GM19238 (cell line): Measurements from ENCODE around the gene RNF227.

Experiments
- DNase-seq: peaks from one replicate; pipeline ENCODE4 v3.0.0; 2011; ENCODE audit warnings: low spot score; ENCODE audit not compliant: insufficient read length

The RNF227 gene

DNA sequence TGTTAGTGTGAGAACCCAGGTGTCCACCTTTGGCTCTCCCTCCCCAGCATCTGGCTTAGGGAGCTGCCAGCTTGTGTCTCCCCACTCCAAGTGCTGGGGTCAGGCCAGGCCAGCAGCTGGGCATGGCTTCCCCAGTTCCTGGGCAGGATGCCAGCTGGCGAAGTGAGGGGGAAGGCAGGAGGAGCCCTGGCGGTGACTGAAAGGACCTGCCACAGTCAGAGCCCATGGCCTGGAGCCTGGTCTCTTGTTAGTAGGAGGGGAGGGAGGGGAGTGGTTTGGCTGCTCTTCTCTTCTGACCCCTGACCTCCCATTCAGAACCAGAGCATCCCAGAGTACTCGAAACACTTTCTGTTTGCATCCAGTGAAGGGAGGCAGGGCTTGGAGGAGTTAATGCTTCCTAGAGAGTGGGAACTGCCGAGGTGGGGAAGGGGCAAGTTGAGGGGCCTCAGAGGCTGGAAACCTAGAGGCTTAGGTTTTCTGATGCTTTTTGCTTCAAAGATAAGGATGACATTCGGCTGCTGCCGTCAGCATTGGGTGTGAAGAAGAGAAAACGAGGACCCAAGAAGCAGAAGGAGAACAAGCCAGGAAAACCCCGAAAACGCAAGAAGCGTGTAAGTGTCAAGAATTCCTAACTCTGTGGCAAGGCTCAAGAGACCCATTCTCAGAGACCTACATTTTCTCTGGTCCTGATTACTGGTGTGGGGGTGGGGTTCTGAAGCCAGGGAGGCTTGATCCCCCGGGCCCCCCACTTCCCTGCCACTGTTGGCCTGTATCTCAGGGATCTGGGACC lies 26.7 kb downstream of the RNF227 start:
- DNase-seq = no peak

DNA sequence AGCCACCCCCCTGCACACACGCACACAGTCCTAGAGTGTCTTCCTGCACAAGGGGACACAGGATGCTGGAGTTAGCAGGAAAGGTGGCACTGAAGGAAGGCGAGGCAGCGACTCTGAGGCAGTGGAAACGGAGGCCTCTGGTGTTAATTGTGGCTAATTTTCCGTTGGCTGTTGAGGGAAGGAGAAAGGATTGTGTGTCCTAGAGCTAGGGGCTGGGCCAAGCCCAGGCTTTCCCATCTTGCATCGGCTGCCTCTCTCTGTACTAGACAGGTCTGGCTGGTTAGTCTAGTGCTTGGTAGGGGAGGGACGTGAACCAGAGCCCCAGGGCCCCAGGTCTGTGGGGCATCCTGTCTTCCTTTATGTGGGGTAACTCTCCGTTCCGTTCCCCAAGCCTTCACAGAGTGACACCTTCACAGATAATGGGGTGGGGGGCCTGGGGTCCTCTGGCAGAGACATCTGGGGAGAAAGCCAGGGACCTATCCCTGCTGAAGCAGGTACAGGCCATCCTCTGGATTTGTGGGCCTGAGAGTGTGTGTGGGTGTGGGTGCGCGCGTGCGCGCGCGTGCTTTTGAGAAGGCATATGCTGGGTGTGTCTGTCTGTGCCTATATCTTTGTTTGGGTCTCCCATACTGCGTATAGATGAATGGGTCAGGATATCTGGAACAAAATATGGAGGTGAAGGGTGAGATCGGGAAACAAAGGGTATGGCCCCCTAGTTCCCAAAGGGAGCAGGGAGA lies 27.7 kb downstream of the RNF227 start, which contains the start of gene CHD3:
CHD3 (plus strand) TSS at position 606 of the 737 bp plus-strand sequence. CDS start 212 bp downstream, outside the sequence.
- DNase-seq = no peak

DNA sequence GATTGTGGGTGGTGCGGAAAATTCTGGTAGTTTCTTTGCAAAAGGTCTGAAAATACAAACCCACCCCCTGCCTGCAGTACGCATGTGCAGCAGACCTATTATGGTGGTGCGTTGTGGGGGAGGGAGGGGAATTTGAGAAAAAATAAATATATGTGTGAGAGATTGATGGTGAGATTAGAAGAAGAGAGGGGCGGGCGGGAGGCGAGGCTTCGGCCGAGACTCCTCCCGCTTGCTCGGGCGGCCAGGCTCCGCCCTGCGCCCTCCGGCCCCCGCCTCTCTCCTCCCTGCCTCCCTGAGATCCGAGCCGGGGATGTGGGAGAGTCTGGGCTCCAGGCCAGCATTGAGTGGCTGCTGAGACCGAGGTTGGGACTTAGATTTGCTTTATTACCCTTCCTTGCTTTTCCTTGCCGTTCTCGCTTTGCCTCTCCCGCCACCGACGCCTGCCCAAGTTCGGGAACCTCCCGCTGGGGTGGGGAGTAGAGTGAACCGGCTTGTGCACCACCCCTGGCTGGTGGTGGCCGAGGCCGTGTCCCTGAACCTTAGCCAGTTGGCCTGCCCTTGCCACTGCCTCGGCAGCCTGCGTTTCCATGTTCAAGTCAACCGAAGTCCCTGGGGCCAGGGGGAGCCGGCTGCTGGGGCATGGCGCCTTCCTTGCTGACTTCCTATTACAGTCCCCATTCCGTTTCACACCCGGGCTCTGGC lies 28.5 kb downstream of the RNF227 start:
- peak; percentile 68 for DNase-seq

DNA sequence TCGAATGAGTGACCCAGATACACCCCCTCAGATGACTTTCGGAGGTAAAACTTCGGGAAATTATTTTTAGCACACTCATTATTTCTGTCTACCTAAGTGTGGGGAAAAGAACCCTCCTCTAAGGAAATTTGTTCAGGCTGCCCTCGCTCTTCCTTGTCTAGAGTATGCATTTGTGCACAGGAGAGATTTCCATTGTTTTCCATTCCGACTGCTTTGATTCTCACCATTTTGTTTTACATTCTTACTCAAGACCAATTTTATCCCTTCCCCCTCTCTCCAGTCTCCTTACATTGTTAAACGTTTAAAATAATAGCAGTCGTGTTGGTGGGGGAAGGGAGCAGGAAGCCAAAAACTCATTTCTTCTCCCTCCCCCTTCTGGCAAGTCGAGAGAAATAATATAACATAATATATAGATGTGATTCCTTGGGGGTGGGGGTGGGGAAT lies 29.0 kb downstream of the RNF227 start:
- no peak for DNase-seq

DNA sequence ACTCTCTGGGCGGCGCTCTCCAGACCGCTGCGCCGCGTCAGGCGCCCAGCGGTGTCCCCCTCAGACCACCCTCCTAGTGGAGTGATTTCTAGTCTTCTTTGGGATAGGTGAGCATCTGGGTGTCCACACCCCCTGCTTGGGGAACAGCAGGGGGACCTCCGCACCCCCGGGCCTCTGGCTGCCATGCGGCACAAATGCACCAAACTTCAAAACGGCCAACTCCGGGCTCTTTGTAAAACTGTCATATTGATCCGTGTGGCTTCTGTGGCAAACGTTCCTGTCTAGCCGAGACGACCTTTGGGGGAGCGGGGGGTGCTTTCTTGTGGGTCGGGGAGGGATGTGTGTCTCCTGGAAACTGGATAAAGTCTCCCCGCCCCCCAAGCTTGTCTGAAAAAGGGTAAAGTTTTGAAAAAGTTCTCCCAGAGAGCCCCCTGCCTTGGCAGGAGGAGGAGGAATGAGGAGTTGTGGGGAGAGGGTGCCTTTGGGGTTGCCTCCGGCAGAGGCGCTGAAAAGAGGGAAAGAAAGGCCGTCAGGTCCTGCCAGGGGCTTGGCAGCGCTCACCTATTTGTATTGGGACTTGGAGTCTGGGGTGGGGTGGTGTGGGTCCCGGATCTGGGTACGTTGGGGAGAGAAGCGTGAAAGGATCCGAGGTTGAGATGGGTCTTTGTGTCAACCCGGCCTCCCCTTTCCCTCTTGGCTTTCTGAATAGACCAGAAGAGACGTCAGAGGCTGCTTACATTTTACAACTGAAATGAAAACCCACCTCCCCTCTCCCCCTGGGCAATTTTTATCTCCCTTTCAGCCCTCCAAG lies 29.7 kb downstream of the RNF227 start:
- DNase-seq = peak; percentile 33

DNA sequence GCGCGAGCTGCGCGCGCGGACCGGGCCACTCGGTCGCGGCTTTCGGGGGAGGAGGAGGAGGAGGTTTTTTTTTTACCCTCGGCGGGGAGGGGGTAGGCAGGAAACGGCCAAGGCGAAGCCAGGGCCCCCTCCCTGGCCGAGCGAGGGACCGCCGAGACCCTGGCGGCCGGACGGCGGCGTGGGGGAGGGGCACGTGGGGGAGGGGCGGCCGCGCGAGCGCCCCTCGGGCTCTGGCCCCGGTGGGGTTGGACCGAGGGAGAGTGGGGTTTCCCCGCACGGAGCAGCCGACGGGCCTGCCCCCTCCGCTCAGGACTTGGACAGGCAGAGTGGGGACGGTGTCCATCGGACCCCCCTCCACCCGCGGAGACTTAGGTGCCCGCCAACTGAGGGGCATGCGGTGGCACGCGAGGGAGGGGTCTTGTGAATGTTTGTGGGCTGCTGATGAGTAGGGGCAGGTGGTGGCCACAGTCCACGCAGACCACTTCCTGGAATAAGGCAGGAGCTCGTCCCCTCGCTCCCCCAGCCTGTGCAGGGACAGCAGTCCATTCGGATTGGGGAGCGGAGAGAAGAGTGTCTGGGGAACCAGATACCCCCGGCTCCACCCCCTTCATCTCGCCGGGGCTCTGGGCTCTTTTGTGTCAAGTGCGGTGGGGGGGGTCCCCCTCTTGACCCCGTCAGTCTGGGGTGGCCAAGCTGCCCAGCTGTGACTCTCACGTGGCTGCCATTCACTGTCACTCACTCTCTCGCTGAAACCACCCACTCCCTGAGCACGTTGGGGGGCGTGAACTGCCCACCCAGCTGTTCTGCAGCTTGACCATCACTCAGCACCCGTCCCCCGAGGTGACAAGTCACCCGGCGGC lies 30.5 kb downstream of the RNF227 start:
- peak; percentile 65 for DNase-seq

DNA sequence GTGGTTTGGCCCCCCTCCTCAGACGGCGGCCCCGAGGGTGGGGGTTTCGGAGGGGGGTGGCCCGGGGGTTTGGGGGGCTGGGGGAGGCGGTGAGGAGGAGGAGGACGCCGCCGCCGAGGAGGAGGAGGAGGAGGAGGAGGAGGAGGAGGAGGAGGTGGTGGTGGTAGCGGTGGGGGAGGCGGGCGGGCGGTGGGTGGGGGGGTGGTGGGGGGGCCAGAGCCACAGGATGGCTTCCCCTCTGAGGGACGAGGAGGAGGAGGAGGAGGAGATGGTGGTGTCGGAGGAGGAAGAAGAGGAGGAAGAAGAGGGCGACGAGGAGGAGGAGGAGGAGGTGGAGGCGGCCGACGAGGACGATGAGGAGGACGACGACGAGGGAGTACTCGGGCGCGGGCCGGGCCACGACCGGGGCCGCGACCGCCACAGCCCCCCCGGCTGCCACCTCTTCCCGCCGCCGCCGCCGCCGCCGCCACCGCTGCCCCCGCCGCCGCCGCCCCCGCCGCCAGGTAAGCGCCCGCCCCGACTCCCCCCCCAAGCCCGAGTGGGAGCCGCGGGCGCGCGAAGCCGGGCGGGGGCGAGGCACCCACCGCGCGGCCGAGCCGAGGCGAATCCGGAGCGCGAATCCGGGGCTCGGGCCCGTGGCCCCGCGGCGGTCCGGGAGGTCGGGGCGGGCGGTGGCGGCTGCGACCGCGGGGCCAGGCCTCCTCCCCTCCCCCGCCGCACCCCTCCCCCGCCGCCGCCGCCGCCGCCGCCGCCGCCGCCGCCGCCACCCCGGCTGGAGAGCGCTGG lies 31.3 kb downstream of the RNF227 start:
- no peak for DNase-seq

DNA sequence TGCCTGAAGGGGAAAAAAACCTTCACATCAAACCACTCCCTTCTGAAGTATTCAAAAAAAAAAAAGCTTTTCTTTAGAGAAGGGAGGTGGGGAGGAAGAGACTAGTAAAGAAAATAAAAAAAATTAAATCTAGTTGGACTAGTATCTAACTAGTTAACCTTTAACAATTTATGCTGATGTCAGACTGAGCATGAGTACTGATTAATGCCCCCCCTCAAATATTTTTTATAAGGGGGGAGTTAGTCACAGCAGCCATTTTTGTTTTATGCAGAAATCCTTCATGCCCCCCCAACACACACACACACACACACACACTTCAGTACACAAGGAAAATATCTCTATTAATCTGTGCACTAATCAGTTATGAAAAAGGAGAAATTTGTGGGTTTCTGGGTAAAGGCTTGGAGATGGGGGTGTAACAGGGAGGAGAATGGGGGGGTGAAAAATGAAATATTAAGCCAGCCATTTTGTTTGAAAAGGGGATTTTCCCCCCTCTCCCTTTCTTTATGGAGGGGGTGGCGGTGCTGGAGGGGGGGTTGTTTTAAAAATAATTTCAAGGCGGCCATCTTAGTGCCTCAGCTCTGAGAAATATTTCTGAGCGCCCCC lies 32.2 kb downstream of the RNF227 start:
- no peak for DNase-seq

DNA sequence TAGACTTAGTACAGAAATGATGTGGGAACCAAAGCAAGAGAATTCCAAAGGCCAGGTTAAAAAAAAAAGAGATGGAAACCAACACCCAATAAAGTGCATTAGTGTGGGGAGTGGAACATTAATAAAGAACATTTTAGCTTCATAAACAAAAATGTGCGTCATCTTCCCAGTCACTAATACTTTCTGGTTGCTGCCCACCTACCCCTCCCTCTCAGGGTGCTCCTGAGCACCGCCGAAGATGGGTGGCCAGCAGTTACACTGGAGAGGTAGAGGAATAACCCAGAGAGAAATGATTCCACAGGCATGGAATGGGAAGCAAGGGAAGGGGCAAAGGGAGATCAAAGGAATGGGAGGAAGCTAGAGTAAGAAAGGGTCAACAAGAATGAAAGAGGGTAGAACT lies 33.5 kb downstream of the RNF227 start:
- DNase-seq = no peak

DNA sequence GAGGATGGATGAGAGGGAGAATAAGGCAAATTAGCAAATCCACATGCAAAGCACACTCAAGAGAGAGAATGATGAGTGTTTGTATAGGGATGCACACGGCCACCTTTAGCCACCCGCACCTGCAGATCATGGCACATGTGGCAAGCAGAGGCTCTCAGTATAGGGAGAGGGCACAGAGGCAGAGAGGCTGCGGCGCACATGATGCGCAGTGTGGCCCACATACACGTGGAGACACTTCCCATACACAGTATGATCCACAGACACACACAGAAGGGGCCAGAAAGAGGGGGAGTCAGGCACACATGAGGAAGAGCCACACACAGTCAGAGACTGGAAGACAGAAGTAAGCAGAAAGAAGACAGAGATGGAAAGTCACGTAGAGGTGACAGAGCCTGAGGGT lies 34.0 kb downstream of the RNF227 start:
- no peak for DNase-seq

DNA sequence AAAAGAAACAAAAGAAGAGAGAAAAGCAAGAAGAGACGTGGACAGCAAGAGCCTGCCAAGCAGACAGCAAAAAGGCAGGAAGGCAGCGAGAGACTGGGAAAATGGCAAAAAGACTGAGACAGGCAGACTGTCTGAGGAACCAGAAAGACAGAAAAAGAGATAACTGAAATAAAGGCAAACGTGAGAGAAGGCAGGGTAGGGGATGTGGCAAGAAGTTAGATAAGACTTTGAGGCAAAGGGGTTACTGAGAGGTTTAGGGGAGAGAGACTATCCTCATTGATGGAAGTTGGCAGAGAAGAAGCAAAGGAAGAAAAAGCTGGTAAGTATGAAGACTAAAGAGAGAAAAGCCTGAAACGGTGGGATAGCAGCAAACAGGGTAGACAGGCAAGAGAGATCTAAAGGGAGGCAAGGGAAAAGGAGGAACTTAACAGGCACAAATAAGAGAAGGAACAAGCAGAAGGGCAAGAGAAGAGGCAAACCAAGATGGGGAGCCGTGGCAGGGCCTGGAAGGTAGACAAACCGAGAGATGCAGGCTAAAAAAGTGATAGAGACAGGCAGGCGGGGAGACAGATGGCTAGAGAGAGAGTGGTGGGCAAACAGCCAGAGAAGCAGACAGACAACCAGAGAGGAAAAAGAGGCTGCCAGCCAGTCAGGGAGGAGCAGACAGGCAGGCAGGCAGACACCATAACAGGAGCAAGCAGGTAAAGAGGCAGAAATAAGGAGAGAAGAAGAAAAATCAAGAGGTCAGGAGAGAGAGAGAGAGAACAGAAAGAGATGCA lies 34.6 kb downstream of the RNF227 start:
- no peak for DNase-seq

DNA sequence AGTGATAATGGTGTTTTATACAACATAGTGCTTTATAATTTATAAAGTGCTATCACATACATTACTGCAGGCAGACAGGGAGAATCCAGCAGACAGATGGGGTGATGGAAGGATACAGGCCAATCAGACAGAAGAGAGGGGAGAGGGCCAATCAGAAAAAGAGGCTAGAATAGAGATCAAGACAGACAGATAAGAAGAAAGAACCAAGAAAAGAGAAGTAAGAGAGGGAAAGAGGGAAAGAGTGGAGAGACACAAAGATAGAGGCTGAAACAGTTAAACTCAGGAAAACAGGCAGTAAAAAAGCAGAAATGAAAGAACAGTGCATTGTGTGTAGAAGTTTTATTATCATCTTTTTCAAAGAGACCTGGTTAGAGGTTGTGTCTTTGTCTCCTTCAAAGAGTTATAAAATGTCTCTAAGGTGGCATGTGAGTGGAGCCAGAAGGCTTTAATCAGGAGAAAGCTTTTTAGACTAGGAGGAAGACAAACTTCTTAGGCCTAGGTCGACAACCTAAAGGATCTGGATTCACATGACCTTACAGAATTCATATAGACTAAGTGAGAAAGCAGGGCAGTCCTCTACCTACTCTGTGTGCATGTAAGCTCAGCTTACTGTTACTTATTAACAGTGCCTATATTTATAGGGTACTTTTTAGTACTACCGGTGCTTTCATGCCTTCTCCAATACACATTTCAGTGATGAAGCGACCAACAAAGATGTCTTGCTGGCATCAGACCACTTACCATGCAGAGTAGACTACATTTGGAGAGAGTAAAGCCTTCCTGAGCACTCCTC lies 35.8 kb downstream of the RNF227 start:
- no peak for DNase-seq

DNA sequence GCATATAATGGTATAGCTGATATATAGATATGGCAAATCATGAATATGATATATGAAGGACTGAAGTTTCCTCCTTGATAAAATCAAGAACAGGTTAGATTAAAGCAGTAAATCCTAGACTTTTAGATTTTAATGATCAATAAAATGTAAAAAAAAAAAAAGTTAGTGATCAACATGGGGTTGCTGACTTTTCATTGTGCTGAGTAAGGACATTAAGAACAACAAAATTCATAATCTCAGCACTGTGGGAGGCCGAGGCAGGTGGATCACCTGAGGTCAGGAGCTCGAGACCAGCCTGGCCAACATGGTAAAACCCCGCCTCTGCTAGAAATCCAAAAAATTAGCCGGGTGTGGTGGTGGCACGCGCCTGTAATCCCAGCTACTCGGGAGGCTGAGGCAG lies 37.9 kb downstream of the RNF227 start:
- DNase-seq = no peak

DNA sequence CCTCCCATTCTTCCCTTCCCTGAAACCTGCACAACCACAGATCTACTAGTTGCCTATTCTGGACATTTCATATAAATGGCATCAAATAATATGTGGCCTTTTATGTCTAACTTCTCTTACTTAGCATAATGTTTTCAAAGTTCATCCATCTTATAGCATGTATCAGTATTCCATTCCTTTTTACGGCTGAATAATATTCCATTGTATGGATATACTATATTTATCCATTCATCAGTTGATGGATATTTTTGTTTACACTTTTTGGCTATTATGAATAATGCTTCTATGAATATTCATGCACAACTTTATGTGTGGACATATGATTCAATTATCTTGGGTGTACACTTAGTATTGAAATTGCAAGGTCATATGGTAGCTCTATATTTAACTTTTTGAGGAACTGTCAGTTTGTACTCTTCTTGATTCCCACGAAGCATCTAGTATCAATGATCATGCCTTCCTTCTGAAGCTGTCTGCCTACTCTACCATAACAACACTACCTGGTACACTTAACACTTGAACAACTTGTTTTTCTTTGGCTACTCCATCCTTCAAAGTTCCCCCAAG lies 40.2 kb downstream of the RNF227 start:
- no peak for DNase-seq

DNA sequence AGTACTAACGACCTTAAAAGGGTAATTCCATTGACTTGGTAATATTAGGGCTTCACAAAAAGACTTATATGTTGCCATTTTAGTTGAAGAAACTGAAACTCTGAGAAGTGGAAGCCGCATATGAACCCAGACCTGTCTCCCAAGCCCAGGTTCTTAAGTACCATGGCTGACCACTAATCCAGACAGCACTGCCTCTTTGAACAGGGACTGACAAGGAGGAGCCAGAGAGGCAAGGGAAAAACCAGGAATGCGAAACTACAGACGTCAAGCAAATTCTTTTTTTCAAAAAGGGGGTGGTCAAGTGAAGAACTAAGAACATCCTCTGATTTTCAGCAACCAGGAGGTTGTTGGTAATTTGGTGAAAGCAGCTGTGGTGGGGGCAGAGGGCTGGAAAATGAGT lies 43.0 kb downstream of the RNF227 start:
- no peak for DNase-seq

DNA sequence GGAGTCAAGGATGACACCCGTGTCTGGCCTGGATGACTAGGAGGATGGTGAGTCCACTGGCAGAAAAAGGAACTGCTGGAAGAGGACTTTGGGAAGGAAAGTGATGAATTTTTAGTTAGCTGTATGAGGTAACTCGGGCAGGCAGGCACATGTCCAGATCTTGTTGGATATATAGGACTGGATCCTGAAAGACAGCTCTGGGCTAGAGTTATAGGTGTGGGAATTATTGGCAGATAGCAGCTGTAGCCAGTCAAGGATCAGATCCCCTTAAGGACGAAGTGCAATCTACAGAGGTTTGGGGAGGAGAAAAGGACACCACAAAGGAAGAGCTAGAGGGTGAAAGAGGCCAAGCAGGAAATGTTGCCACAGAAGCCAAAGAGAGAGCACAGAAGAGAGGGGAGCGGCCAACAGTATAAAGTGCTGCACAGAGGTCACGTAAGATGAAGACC lies 48.2 kb downstream of the RNF227 start:
- DNase-seq = no peak
